Fibroblast of mammary gland (primary cell): ENCODE measurements around the gene SLC26A2.

Source experiments
- DNase-seq: peaks from one replicate; pipeline ENCODE4 v3.0.0-alpha.2; 2010; ENCODE audit warnings: low read depth
- H3K4me3 ChIP-seq: 2 replicates; pipeline ENCODE4 v1.5.1; 2011; ENCODE audit warnings: low read depth, mild to moderate bottlenecking, low read length, moderate library complexity; ENCODE audit not compliant: control insufficient read depth
- TF ChIP-seq, protein P1 (sequence below): conservative IDR thresholded peaks from 2 replicates; pipeline ENCODE4 v1.5.1; 2011; ENCODE audit warnings: low read depth, low read length, inconsistent platforms; ENCODE audit not compliant: control insufficient read depth, insufficient read depth

The SLC26A2 gene

DNA sequence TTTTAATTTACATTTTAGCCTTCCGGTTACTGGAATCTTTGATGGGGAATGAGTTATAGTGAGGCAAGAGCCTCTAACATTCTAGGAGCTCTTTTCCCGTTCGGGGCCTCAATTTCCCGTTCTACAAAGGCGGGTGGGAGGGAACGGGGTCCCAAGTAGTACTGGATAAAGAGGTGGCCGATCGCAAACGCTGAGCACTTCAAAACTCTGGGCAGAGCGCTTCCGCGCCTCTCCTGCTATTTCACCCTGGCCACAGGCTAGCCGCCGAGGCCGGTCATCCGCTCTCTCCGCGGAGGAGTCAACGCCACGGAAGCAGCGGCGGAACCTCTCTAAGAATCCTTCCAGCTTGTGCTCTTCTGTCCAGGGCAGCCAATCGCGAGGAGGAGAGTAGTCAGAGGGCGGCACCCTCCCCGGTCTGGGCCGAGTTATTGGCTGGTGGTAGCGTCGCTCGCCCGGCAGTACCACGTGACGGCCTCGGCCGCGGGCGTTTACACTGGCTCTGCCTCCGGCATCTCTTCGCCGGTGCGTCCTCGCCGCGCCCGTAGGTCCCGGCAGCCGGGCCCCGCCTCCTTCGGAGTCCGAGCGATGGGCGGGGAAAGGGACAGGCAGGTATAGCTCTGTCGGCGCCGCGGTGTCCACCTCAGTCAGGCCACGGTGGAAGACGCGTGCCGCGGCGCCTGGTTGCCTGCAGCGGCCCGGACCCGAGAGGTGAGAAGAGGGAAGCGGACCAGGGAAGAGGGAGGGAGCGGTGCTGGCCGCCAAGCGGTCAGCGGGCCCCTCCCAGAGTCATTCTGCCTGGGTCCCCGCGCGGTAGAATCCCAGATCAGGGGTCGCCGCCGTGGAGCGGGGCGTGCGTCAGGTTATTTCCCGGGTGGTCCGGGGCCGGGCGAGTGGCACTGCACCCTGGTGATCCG lies at the start of gene SLC26A2:
Gene SLC26A2, plus strand, starts transcription at position 487 of the 914 bp plus-strand sequence. CDS start 16,895 bp downstream, outside the sequence.
- peak within 1 kb of the TSS; percentile 72 for H3K4me3 ChIP-seq
- TF ChIP-seq, protein P1, sequence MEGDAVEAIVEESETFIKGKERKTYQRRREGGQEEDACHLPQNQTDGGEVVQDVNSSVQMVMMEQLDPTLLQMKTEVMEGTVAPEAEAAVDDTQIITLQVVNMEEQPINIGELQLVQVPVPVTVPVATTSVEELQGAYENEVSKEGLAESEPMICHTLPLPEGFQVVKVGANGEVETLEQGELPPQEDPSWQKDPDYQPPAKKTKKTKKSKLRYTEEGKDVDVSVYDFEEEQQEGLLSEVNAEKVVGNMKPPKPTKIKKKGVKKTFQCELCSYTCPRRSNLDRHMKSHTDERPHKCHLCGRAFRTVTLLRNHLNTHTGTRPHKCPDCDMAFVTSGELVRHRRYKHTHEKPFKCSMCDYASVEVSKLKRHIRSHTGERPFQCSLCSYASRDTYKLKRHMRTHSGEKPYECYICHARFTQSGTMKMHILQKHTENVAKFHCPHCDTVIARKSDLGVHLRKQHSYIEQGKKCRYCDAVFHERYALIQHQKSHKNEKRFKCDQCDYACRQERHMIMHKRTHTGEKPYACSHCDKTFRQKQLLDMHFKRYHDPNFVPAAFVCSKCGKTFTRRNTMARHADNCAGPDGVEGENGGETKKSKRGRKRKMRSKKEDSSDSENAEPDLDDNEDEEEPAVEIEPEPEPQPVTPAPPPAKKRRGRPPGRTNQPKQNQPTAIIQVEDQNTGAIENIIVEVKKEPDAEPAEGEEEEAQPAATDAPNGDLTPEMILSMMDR, result no peak
- DNase-seq, result peak; percentile 97

DNA sequence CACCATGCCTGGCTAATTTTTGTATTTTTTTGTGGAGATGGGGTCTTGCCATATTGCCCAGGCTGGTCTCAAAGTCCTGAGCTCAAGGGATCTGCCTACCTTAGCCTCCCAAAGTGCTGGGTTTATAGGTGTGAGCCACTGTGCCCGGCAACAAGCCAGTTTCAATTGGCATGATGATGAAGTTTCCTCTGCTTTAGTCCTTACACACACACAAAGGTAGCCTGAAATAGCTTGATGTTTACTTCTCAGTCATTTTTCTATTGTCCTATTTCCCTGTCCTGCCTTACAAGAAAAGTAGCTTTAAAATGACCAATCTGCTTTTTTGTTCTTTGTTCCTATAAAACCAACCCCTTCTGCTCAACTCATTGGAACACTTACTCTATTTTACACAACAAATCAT lies 49.5 kb upstream of the SLC26A2 start:
- DNase-seq, result no peak
- TF ChIP-seq, protein P1, result no peak
- no peak overlapping the region for H3K4me3 ChIP-seq

DNA sequence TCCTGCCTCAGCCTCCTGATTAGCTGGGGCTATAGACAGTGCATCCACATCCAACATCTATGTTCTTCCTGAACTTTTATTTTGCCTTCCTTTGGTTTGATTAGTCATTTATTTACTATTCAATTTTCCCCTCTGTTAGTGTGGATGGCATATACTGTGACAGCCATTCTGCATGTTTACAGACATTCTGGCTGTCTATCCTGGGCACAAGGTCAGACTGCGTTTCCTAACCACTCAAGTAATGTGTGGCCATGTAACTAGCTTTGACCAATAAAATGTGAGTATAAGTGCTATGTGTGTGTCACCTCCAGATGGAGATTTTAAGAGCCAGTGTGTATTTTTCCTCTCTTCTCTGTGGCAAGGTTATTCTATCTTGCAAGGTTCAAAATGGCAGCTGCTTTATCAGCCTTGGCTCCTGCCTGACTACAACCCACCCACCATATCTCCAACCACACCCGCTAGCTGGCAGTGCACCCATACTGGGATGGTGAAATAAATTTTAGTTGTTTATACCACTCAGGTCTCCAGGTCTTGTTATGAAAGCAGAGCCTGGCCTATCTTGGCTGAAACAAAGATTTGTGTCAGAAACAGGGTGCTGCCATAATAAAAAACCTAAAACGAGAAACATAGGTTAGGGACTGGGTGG lies 48.2 kb upstream of the SLC26A2 start:
- no peak for DNase-seq
- TF ChIP-seq, protein P1, result no peak
- H3K4me3 ChIP-seq, result no peak overlapping the region

DNA sequence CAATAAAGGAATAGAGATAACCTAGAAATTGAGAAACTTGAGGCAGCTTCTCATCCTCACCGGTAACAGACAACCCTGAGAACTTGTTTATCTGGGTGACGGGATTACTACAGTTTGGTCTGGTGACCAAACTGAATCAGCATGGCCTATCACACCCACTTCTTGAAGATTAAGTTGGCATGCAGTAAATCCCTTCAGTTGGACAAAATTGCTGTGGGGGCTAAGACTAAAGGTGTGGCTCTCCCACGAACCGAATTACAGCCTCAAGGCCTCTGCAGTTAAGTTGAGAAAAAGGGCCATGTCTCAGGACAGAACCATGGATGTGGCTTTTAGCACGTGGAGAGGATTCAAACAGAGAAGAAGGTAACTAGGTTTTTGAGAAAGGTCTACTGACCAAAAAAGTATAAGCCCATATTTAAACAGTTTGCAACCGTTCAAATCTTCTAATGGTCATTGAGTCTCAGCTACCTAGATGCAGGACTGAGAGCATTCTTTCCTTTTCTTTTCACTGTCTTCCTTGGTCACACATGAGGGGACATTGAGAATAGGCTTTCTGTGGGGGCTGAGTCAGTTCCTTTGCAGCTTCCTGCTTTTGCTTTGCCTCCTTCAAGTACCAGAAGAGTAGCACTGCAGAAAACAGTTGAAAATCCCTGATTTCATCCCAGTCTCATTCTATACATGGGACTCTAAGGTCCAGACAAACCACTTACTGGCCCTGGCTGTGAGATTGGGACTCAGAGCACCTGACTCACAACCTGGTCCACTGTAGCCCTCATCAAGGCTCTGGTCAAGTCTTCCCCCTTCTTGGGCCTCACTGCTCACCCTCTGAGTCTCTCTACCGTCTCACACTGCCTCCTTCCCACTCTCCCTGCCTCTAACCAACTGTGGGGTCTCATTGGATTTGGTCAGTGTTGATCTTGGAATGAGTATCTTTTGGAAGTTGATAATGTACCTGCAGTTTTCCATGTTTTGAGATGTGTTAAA lies 46.8 kb upstream of the SLC26A2 start:
- DNase-seq, result no peak

DNA sequence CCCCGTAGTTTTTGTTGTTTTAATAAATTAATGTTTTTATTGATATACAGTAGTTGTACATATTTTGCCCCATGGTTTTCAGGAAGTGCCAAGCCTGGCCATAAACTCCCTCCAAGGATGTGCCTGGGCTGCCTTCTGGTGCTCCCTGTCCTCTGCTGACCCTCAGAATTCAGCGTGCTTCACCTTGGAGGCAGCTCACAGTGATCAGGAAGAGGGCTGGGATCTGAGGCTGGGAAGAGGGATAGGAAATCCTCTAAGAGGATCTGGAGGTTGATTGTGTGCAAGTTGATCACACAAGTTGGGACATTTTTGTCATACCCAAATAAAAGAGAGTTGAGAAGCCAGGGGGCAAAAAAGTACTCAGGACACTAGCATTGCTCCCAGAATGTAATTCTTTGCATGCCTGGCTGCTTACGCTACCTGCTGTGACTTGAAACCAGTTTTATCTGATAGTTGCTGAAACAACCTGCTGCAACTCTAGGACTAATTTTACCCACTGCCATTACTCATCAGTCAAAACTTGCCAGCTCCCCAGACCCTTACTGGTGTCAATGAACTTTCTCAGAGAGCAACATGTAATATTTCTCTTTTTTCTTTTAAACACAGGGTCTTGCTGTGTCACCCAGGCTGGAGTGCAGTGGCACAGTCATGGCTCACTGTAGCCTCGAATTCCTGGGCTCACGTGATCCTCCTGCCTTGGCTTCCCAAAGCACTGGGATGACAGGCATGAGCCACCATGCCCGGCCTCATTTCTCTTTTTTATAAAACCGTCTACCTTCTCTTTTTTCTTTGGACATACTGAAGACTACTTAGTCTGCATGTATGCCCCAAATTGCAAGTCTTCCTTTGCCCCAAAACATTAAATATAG lies 44.9 kb upstream of the SLC26A2 start:
- TF ChIP-seq, protein P1, result no peak
- no peak overlapping the region for H3K4me3 ChIP-seq
- DNase-seq, result no peak

More for the DNA sequence above, 46.8 kb upstream of the SLC26A2 start:
- TF ChIP-seq, protein P1, result no peak
- H3K4me3 ChIP-seq, result no peak overlapping the region
